H1 (cell line): ENCODE measurements around the gene ADAT3. TPM values are rescaled to one million over a fixed set of nuclear protein-coding genes. Genes with fewer than 3 reads are reported as not detected.
"Not testable (repeated sequence)": the region's sequence is repeated elsewhere in the genome, so short reads cannot be mapped to it uniquely, and the experiment has no call there.

ENCODE experiments used
- CTCF ChIA-PET: fragments of 300-600 bp; sonication (Branson Sonifier 250); formaldehyde crosslinking; loops from one replicate; lab custom pipeline; 2021; ENCODE audit not compliant: partially characterized antibody; lab: Charles Lee
- POLR2A ChIA-PET: fragments of 300-600 bp; sonication (Branson Sonifier 250); formaldehyde crosslinking; loops from one replicate; lab custom pipeline; 2021; ENCODE audit warnings: inconsistent platforms; ENCODE audit not compliant: partially characterized antibody; lab: Charles Lee
- DNase-seq, 2 experiments: peaks; one replicate each; pipeline versions ENCODE4 v3.0.0 to v3.0.0-alpha.2; 2010 to 2022; ENCODE audit warnings: low spot score in 2 of 2, low read depth in 1 of 2, mixed read lengths in 1 of 2
- FAIRE-seq: peaks from 2 replicates; lab custom pipeline; 2011; peaks lifted over from hg19 to GRCh38; lab: Jason Lieb, UNC
- H2AFZ ChIP-seq: 2 replicates; pipeline ENCODE4 v1.8.1; 2012; ENCODE audit warnings: low read length, inconsistent platforms
- H2AK5ac ChIP-seq: 2 replicates; pipeline ENCODE4 v1.6.1; 2013; ENCODE audit warnings: low read depth, low read length
- H2BK120ac ChIP-seq: replicated peaks from 2 replicates; pipeline ENCODE3; 2013; ENCODE audit warnings: low read depth, low read length, inconsistent platforms
- H2BK12ac ChIP-seq: 2 replicates; pipeline ENCODE4 v1.6.1; 2013; ENCODE audit warnings: low read depth, low read length
- H2BK15ac ChIP-seq: 2 replicates; pipeline ENCODE4 v1.6.1; 2013; ENCODE audit warnings: low read length
- H2BK20ac ChIP-seq: 2 replicates; pipeline ENCODE4 v1.6.1; 2013; ENCODE audit warnings: low read length
- H2BK5ac ChIP-seq: 2 replicates; pipeline ENCODE4 v1.6.1; 2013; ENCODE audit warnings: low read depth, low read length
- H3K14ac ChIP-seq: 2 replicates; pipeline ENCODE4 v1.6.1; 2013; ENCODE audit warnings: inconsistent platforms; ENCODE audit not compliant: insufficient read length
- H3K18ac ChIP-seq: 2 replicates; pipeline ENCODE4 v1.6.1; 2013; ENCODE audit warnings: low read length; ENCODE audit errors: extremely low read depth
- H3K23ac ChIP-seq: 2 replicates; pipeline ENCODE4 v1.6.1; 2013; ENCODE audit warnings: inconsistent platforms; ENCODE audit not compliant: insufficient read length
- H3K23me2 ChIP-seq: 2 replicates; pipeline ENCODE4 v1.6.1; 2013; ENCODE audit warnings: low read depth, low read length
- H3K27ac ChIP-seq: 2 replicates; pipeline ENCODE4 v1.6.1; 2011; ENCODE audit warnings: low read depth, low read length, inconsistent platforms
- H3K27me3 ChIP-seq, 4 experiments: replicated peaks in 1 of 4; 1 replicate in 1 of 4; 2 replicates in 3 of 4; pipeline versions ENCODE4 v1.6.1 to v1.8.1; 2011 to 2013; ENCODE audit warnings: low read length in 3 of 4, mild to moderate bottlenecking in 3 of 4, inconsistent platforms in 2 of 4, mixed read lengths in 2 of 4, moderate library complexity in 1 of 4; ENCODE audit not compliant: control insufficient read depth in 3 of 4, insufficient read depth in 3 of 4; ENCODE audit errors: extremely low read depth in 1 of 4
- H3K36me3 ChIP-seq, 4 experiments: 2 replicates each; pipeline versions ENCODE4 v1.6.1 to v1.8.1; 2011 to 2013; ENCODE audit warnings: mild to moderate bottlenecking in 4 of 4, low read length in 3 of 4, moderate library complexity in 2 of 4, control low read depth in 1 of 4, inconsistent platforms in 1 of 4; ENCODE audit not compliant: insufficient read depth in 4 of 4, control insufficient read depth in 2 of 4
- H3K4ac ChIP-seq: replicated peaks from 2 replicates; pipeline ENCODE3; 2013; ENCODE audit warnings: low read length, low read depth, mixed read lengths, inconsistent platforms; ENCODE audit not compliant: insufficient read length
- H3K4me1 ChIP-seq, 4 experiments: replicated peaks in 1 of 4; 1 replicate in 1 of 4; 2 replicates in 3 of 4; pipeline versions ENCODE4 v1.6.1 to v1.8.1; 2011 to 2013; ENCODE audit warnings: low read length in 3 of 4, inconsistent platforms in 2 of 4, mixed read lengths in 1 of 4; ENCODE audit not compliant: insufficient read depth in 4 of 4, control insufficient read depth in 3 of 4
- H3K4me2 ChIP-seq, 2 experiments: 2 replicates each; pipeline versions ENCODE4 v1.6.1 to v1.8.1; 2011 to 2013; ENCODE audit warnings: low read depth in 2 of 2, low read length in 2 of 2, control low read depth in 1 of 2, inconsistent platforms in 1 of 2, mild to moderate bottlenecking in 1 of 2; ENCODE audit not compliant: insufficient read depth in 1 of 2
- H3K4me3 ChIP-seq, 4 experiments: fragments of 200-600, 300-600 bp in 1 of 4; sonication (generic), shearing (Covaris generic), sonication (Bioruptor Twin) in 1 of 4; 2 replicates each; pipeline versions ENCODE4 v1.5.1 to v1.8.1; 2011 to 2016; ENCODE audit warnings: low read length in 4 of 4, low read depth in 3 of 4, control low read depth in 2 of 4, inconsistent platforms in 2 of 4, mild to moderate bottlenecking in 2 of 4, mixed read lengths in 1 of 4, moderate library complexity in 1 of 4; ENCODE audit not compliant: insufficient read depth in 2 of 4; ENCODE audit errors: extremely low read depth in 1 of 4
- H3K56ac ChIP-seq: replicated peaks from 2 replicates; pipeline ENCODE3; 2013; ENCODE audit warnings: low read depth, mild to moderate bottlenecking, mixed read lengths, low read length, inconsistent platforms; ENCODE audit not compliant: insufficient read length
- H3K79me1 ChIP-seq: 2 replicates; pipeline ENCODE4 v1.6.1; 2013; ENCODE audit warnings: low read depth, low read length, control low read depth
- H3K79me2 ChIP-seq, 2 experiments: 2 replicates each; pipeline versions ENCODE4 v1.6.1 to v1.8.1; 2012 to 2013; ENCODE audit warnings: low read length in 2 of 2, mild to moderate bottlenecking in 2 of 2, inconsistent platforms in 1 of 2; ENCODE audit not compliant: insufficient read depth in 2 of 2, control insufficient read depth in 1 of 2
- H3K9ac ChIP-seq, 4 experiments: replicated peaks in 1 of 4; 1 replicate in 1 of 4; 2 replicates in 3 of 4; pipeline versions ENCODE4 v1.6.1 to v1.8.1; 2011 to 2013; ENCODE audit warnings: low read depth in 3 of 4, low read length in 3 of 4, control low read depth in 2 of 4, mild to moderate bottlenecking in 2 of 4, moderate library complexity in 2 of 4, inconsistent platforms in 1 of 4; ENCODE audit errors: extremely low read depth in 1 of 4
- H3K9me3 ChIP-seq, 2 experiments: 2 replicates each; pipeline versions ENCODE4 v1.6.1 to v1.8.1; 2012 to 2013; ENCODE audit warnings: mild to moderate bottlenecking in 2 of 2, moderate library complexity in 2 of 2, control low read depth in 1 of 2, inconsistent platforms in 1 of 2, low read depth in 1 of 2, low read length in 1 of 2, mixed read lengths in 1 of 2; ENCODE audit not compliant: insufficient read depth in 2 of 2
- H4K20me1 ChIP-seq, 2 experiments: replicated peaks in 1 of 2; 2 replicates each; pipeline versions ENCODE3 to v1.8.1; 2011 to 2013; ENCODE audit warnings: inconsistent platforms in 2 of 2, low read length in 2 of 2, mild to moderate bottlenecking in 1 of 2; ENCODE audit not compliant: insufficient read depth in 2 of 2, control insufficient read depth in 1 of 2
- H4K5ac ChIP-seq: 2 replicates; pipeline ENCODE4 v1.6.1; 2013; ENCODE audit warnings: low read length, low read depth, mixed read lengths, inconsistent platforms; ENCODE audit not compliant: insufficient read length
- H4K8ac ChIP-seq: 2 replicates; pipeline ENCODE4 v1.8.0; 2013; ENCODE audit warnings: mild to moderate bottlenecking, moderate library complexity, low read length, inconsistent platforms; ENCODE audit not compliant: insufficient read depth; ENCODE audit errors: extremely low read depth
- H4K91ac ChIP-seq: replicated peaks from 2 replicates; pipeline ENCODE3; 2013; ENCODE audit warnings: low read length, mixed read lengths, inconsistent platforms; ENCODE audit not compliant: insufficient read length
- WGBS, 2 experiments: shearing (Covaris generic) in 1 of 2; methylation state at CpG; one replicate each; pipeline versions ENCODE4 v1.1.6 to v1.1.7; 2013 to 2015; ENCODE audit warnings: low lambda C conversion rate in 2 of 2, mixed read lengths in 2 of 2, inconsistent platforms in 1 of 2, low coverage in 1 of 2, missing lambda C conversion rate in 1 of 2; ENCODE audit not compliant: insufficient replicate concordance in 2 of 2, insufficient coverage in 1 of 2, insufficient read length in 1 of 2; ENCODE audit errors: extremely low coverage in 1 of 2, missing lambda C conversion rate in 1 of 2; 5-methylcytosine and 5-hydroxymethylcytosine counted together
- polyA plus RNA-seq, 7 experiments: library from polyadenylated mRNA; depleted of rRNA in 3 of 7; stranded (reverse) in 5 of 7; unstranded in 2 of 7; fragments of >200 nt in 5 of 7; fragments of 200-250 nt in 2 of 7; gene quantifications; 1 replicate in 5 of 7; 2 replicates in 1 of 7; 4 replicates in 1 of 7; pipeline versions ENCODE4 v1.2.1 to v1.2.3, GENCODE V29; 2011 to 2013; ENCODE audit warnings: missing spikeins in 2 of 7, mixed read lengths in 2 of 7
- total RNA-seq: library from RNA; stranded (reverse); fragmentation: NEBNext Ultra II Directional; extraction: Animal tissue kit (Norgen Biotek cat#: 25700); gene quantifications from 2 replicates; pipeline ENCODE4 v1.2.1, GENCODE V29; 2021

Gene ADAT3
- total and polyA plus RNA-seq, 2 of the 8 experiments (the other 6 are each of a cell fraction or from before 2014, with no cell fraction given), result 5.4 to 10.8 TPM

DNA sequence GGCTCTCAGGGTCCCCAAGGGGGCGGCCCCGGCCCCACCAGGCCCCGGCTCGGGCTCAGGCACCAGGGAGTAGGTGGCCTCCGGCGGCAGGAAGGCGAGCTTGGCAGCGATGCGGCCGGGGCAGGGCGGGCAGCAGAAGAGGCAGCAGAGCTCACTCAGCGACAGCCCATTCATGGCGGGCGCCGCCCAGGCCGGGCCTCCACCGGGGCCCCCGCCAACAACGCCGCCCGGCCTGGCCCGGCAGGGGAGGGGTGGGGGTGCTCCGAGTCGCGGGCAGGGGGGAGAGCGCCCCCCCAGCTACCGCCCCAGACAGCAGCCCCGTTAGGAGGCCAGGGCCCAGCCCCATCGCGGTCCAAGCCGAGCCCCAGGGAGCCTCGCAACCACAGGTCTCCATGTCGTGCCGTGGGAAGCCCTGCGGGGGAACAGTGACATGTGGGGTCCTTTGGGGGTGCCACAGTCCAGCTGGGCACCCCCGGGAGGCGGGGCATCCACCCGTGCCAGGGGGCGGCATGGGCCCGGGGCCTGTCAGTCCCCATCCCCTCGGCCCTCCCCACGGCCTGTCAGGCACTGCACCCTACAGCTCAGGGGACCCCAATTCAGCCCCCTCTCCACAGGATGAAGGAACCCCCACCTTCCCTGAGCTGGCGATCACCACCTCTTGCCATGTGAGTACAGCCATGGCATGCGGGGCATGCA is 23.7 kb upstream of the ADAT3 start:
- not testable (repeated sequence) for H4K91ac ChIP-seq, H2BK5ac ChIP-seq, H3K23ac ChIP-seq, H2BK15ac ChIP-seq, H3K4me2 ChIP-seq, H2AK5ac ChIP-seq, H3K9ac ChIP-seq, H2BK12ac ChIP-seq, H3K14ac ChIP-seq, H2AFZ ChIP-seq, H2BK20ac ChIP-seq, H3K27me3 ChIP-seq, H3K23me2 ChIP-seq, H3K4ac ChIP-seq, H3K18ac ChIP-seq, H3K27ac ChIP-seq, H3K36me3 ChIP-seq, DNase-seq, H2BK120ac ChIP-seq, H4K5ac ChIP-seq, H3K4me3 ChIP-seq, H3K56ac ChIP-seq, H3K9me3 ChIP-seq, FAIRE-seq, H4K8ac ChIP-seq
- Histone ChIP-seq H3K79me1 (peaks cover 23% of the 10 kb centered on the region), H4K20me1 (peaks cover 13 to 23% of the 10 kb centered on the region in 2 experiments), H3K4me1 (peaks cover 3 to 14% (median 9%) of the 10 kb centered on the region in 4 experiments; a peak in 6 of 7 replicates), H3K79me2 (peaks cover 7 to 29% of the 10 kb centered on the region in 2 experiments; a peak in 3 of 4 replicates)
- POLR2A ChIA-PET, result interaction anchor here (0.5 to 1.2 kb wide), 3 partner anchors 12 to 464 kb away, joined by 3 to 4 read pairs (median 4); partner anchors contain the start of genes ADAT3 and SCAMP4
- CTCF ChIA-PET, result interaction anchor here (1.3 kb wide), 1 partner anchor 49 kb away, joined by 3 read pairs; no protein-coding TSS in a partner anchor
- 92% methylated on average over 20 of the region's 44 CpGs; no CpG with 5 or more reads in 1 of the 2 experiments for WGBS, 2 experiments
